Lung microvascular endothelial cell (primary cell): ENCODE results near the gene ATF2. TPM values are rescaled to one million over a fixed set of nuclear protein-coding genes. Genes with fewer than 3 reads are reported as not detected.

Experiments
- DNase-seq, 2 donors: peaks; one replicate each; pipeline versions ENCODE4 v3.0.0 to v3.0.0-alpha.2; 2010; ENCODE audit warnings: low read depth in 2 of 2
- total RNA-seq: library from RNA; depleted of rRNA; stranded (reverse); fragments of >200 nt; gene quantifications from 2 replicates; pipeline ENCODE4 v1.2.1, GENCODE V29; 2014

Gene ATF2, protein sequence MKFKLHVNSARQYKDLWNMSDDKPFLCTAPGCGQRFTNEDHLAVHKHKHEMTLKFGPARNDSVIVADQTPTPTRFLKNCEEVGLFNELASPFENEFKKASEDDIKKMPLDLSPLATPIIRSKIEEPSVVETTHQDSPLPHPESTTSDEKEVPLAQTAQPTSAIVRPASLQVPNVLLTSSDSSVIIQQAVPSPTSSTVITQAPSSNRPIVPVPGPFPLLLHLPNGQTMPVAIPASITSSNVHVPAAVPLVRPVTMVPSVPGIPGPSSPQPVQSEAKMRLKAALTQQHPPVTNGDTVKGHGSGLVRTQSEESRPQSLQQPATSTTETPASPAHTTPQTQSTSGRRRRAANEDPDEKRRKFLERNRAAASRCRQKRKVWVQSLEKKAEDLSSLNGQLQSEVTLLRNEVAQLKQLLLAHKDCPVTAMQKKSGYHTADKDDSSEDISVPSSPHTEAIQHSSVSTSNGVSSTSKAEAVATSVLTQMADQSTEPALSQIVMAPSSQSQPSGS
- 26.6 and 44.4 TPM in 2 replicates for total RNA-seq

DNA sequence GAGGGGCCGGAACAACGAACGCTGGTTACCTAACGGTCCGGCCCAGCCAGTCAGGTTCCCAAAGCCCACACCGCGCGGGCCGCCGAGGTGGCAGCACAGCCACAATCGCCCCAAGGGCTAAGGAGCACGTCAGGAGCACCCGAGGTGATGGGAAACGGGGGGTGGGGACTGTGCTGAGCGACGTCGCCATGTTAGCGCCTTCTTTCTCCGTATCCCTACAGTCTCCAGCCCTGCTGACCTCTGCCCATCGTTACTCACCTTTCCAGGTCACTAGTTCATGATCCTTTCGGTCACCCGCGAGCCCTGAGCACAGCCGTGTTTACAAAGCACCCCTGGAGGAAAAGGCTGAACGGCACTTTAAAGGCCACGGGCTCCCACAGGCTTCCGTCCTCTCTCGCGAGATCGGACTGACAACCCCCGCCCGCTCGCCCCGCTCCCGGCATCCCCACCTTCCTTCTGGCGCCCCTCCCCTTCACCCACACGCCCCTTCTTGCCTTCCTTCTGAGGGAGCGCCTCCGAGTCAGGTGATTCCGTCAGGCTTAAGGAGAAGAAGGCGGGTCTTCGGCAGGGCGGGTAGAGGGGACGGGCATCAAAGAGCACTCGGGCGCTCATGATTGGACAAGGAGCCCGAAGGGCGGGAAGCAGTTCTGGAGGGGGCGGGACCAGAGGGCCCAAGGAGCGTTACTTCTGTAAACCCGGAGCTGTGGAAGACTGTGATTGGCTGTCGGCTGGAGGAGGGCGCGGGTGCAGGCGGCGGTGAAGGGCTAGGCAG, at the start of gene ATF2:
Gene ATF2 (minus strand): TSS at position 412 of the 772 bp plus-strand sequence. CDS start 31,760 bp downstream, outside the sequence.
- DNase-seq = peak; percentile 91 to 100

DNA sequence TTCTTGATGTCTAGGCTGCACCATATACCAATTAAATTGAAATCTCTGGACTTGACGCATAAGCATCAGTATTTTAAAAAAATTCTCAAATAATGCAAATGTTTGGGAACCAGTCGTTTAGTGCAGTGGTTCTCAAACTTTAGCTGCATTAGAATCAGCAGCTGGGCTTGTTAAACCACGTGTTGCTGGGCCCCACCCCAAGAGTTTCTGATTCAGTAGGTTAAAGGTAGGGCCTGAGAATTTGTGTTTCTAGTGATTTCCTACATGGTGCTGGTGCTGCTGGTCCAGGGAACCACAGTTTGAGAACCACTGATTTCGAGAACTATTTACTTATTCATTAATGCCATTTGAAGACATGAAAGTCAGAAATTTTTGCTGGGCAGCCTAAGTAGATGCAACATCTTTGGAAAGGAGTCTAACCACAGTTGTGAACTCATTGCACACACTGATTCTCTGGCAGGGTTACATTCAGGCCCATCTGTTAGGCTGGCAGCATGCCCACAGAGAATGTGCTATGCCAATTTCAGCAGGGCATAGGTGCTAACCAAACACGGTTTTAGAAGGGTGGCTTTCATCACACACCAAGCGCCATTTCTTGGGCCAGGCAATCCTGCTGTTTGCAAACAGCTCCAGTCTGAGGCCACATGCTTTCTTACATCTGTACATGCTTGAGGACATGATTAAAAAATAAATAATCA, 39.9 kb upstream of the ATF2 start:
- DNase-seq = no peak

DNA sequence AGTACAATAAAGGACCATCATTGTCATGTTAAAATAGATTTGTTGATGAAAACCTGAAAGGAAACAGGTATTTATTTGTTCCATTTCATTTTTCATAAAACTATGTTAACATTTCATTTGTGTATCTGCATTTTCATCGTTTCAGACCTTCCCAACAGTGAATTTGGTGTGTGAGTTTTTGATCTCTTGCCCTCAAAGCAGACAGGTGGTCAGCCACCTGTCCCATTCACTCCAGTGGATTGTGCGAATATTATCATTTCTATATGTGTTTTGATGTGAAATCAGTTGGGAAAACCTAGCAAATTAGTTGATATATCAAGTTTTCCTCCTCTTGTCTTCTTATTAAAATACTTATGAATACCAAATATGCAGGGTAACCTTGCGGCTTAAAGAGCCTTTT, 38.9 kb upstream of the ATF2 start:
- DNase-seq = no peak

DNA sequence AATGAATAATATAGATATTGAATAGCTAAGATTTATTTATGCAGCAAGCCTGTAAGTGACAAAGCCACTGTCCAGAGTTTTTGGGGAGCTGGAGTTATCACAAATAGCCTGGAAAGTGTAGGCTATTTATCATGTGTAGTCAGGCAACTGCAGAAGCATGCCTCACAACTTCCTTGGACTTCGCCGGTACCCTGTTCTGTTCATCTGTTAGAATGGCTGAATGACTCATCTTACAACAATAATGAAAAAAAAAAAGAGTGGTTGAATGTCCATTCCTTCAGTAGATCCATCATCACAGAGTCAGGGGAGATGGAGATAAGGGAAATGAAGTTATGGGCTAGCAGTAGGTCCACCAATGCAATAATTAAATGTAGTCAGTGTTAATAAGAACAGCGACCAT, 37.5 kb upstream of the ATF2 start:
- peak in 1 of 2 donors; percentile 53 for DNase-seq

DNA sequence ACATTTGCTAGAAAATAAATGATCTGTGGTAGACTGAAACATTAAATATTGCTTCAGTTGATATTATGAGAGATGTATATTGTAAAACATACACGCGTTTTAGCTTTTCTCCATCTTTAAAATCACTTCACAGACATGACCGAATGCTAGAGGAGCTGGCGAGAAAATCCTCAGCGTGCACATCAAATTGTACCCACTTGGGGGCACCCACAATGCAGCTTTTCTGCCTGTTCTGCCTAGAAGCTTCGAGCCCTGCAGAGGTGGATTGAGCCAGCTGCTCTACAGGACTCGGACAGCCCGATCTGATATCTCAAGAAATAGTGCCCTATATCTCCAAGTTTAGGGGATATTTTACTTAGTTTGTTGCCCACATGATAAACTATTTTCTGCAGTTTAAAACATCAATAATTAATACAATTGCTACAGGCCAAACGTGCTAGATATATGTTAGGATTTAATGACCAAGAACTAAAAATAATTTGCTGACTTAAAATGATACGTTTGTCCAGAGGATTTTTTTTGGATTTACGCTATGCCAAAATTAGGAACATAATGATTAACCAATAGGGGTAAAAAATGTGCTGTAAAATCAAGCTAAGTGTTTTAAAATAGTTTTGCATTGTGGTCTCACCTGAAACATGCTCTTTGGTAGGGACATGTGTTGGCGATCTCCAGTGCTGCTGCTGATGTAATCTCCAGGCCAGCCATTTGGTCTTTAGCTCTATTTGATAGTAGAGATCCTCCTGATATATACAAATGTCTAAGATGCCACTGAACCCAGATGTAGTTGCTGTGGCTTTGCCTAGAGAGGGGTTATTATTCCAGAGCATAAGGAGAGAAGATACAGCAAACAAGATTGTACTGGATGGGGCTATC, 35.9 kb upstream of the ATF2 start:
- DNase-seq = peak; percentile 52 to 55

DNA sequence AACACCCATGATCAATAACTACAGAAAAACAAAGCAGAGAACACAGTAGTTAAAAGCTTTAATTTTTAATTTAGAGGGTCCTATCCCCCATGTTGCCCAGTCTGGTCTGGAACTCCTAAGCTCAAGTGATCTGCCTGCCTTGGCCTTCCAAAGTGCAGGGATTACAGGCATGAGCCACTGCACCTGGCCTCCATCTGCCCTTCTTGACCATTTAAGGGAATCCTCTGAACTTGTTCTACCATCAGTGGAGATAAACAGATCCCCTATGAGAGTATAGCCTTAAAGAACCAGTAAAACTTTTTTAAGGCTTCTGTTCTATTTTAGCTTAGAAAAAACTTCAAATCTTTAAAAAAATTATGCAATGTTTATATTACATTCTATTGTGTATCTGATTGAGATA, 27.0 kb upstream of the ATF2 start:
- DNase-seq = no peak

DNA sequence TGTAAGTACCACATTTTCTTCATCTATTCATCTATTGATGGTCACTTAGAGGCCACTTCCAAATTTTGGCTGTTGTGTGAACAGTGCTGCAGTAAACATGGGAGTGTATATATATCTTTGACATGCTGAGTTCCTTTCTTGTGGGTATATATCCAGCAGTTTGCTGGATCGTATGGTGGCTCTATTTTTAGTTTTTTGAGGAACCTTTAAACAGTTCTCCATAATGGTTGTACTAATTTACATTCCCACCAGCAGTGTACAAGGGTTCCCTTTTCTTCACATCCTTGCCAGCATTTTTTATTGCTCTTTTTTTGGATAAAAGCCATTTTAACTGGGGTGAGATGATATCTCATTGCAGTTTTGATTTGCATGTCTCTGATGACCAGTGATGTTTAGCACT, 20.8 kb upstream of the ATF2 start:
- DNase-seq = no peak

DNA sequence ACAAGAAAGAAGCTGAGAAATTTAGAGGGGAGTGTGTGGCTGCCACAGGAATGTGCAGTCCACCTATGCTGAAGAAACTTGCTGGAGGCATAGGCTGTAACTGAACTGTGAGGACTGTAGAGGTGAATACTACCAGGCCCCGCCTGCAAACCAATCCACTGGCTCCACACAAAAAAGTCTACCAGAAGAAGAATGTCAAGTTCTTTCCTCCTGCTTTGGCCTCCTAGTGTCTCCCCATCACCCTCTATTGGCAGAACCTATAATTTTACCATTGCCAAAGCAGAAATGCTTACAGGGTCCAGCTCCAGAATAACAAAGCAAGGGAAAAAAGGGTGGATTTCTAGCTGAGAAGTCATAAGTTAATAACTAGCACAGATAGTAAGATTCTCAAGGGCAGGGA, 19.4 kb upstream of the ATF2 start:
- no peak for DNase-seq

DNA sequence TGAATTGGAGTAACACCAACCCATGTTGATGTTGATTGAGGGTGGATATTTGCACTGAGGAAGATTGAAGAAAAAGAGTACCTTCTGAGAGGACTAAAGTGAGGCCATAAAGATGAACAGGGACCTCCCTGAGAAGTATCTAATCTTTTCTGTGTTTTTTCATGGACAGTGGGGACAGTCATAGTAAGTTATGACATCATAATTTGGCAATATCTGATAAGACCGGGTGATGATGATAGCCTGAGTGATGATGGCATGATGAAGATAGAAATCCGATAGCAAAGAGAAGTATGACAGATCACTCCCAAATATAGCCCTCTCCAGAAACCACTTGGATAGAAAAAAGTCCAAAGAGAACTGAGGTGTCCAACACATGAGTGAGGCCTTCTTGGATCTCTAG, 15.7 kb upstream of the ATF2 start:
- DNase-seq = no peak

DNA sequence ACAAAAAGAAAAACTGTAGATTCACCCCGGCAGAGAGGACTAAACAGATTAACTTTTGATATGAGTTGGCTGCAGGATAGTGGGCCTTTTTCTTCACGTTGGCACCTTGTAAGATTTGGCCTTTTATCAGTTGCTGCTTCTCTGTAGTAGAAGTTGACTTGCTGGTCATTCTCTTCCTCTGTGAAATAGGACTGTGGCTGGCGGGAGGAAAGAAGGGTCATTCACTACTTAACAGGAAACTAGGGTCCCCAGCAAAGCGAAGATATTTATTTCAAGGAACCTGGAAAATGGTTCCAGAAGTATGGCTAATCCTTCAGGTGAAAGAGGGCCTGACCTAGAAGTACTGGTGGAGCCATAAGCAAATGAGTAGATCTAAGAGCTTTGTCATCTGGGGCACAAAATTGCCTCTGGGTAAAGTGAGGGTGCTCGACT, 13.9 kb upstream of the ATF2 start:
- DNase-seq = no peak

DNA sequence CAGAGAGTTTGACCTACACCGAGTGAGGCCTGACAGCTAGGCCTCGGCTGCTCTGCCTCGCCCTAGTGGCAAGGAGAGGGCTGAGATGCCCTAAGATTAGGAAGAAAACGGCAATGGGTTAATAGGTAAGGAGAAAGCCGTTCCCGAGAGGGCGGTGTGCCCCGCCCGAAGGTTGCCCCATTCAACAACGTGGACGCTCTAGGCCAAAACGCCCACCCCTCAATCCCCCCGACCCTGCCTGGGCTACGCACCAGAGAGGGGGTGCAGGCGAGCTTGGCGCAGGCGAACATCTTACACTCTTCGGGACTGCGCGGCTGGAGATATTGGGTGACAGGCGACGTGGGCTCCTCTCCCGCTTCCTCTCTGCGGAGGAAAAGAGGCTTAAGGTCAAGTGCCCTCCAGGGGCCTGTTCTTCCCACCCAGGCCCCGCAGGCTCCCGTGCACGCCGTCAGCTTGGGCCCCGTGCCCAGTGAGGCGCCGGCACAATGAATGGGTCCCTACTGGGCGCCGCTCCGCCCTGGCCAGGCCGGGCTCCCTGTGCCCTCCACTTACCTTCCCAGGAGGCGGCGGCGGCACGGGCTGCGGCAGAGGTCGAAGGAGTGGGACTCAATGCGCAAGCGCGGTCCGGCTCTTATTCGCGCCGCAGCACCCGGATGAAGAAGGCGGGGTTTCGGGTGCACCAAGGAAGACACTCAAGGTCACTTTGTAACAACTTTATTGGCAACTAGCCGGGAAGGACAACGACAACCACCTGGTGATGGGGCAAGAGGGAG, 13.3 kb upstream of the ATF2 start, which contains the start of gene ATP5MC3:
Gene ATP5MC3 (minus strand): TSS at position 607 of the 773 bp plus-strand sequence. CDS start 317 bp downstream, at position 290.
- peak; percentile 81 to 89 for DNase-seq

DNA sequence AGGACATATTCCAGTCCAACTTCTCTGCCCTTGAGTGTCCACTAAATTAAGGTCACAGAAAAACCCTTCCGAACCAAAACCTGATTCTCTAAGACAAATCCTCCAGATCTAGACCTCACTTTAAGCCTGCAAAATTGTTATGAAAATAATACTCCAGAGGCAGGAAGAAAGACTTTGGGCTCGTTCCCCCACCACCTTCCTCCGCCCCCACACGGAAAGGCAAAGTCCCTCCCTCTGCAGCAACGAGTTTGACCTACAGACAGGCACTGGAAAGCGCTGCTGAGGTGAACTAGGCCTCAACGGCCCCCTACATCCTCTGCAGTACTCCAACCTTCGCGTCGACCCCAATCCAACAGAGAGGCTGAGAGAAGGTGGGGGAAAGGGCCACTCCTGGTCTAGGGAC, 12.7 kb upstream of the ATF2 start:
- DNase-seq = peak; percentile 49 to 50

DNA sequence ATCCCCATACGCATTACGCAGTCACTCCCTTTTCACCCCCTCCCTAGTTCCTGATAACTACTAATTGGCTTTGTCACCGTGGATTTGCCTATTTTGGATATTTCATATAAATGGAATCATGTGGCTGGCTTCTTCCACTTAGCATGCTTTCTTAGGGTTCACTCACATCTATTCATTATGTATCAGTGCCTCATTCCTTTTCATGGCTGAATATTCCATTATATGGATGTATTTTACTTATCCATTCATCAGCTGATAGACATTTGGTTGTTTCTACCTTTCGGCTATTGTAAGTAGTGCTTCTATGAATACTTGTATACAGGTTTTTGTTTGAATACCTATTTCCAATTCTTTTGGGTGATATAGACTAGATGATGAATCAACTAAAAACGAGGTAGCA, 8.6 kb upstream of the ATF2 start:
- DNase-seq = no peak

DNA sequence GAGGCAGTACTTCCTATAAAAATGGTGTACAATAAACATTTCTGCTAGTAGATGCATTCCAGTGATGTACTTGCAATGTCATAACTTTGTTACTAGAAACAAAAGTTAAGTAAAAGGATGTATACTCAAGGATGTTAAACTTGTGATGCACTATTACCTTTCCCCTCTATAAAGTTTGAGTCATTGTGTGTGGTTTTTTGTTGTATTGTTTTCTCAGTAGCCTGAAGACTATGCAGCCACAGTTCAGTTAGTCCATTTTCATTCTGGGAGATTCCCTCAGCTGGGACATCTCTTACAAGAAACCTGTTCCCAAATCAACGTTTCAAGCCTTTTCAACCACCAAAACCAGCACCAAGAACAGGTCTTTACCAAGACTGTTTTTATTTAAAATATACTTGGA, 7.9 kb upstream of the ATF2 start:
- DNase-seq = no peak

DNA sequence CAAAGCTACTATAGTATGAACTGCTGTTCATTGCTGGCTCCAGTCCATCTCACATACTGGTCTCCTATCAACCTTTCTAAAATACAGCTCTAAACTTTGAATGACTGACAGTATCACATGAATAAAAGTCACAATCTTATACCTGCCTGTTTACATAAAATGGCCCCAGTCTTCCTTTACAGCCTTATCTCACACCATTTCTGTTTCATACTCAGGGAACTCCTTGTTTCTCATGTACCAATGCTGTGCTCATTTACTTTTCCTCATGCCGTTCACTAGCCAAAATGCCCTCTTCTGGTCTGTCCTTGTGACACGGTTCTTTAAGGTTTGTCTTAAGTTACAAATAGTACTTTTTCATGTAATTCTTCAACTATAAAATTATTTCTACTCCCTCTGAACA, 7.3 kb upstream of the ATF2 start:
- no peak for DNase-seq

DNA sequence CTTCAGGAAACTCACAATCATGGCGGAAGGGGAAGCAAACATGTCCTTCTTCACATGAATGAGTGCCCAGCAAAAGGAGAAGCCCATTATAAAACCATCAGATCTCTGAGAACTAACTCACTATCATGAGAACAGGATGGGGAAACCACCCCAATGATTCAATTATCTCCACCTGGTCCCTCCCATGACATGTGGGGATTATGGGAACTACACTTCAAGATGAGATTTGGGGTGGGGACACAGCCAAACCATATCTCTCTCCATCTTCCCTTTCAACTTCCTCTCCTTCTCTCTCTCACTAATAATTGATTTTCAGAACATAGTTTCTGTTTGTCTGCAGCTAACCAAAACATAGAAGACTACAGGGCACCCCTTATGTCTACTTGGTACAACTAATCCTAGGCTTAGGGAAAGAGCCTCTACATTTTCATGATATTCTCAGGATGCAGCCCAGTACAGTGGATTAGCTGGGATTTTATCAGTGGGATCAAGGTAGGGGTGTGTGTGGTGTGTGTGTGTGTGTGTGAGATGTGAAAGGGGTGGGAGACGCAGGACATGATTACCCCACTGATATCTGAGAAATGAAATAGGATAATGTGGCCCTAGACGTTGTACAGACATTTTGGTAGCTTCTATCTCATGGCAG, 2.8 kb upstream of the ATF2 start:
- DNase-seq = no peak

DNA sequence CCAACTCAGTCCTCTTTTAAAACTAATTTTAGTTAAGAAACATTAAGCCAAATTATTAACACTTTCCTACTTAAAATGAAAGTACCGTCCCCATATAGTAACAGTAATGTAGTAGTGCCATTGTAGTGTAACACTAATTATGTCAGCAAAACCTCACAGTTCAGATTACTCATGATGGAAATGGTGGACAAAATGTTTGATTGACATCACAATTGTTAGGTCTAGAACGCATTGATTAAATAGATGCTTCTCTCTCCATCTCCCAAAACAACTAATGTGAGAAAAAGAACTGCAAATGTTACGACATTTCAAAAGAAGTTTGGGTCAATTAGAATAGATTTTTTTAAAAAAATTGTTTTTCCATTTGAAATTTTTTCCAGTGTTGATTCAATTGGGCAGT, 1.2 kb upstream of the ATF2 start:
- peak in 1 of 2 donors; percentile 18 for DNase-seq

DNA sequence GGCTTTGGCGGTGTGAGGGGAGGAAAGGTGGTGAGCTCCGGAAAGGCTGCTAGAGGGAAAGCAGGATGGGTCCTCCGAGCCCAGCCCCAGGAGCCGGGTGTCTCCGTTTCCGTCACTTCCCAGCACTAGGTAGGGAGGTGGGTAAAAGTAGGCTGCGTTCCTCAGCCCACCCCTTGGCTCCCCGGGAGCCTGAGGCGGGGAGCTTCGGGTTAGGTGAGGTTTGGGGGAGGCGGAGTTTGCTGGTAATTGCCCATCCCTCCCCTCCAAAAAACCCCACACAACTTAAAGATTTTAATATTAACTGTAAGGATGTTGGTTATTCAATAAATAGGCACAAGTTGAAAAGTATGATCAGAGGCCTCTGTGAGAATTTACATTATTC, 552 bp upstream of the ATF2 start:
- DNase-seq = no peak

DNA sequence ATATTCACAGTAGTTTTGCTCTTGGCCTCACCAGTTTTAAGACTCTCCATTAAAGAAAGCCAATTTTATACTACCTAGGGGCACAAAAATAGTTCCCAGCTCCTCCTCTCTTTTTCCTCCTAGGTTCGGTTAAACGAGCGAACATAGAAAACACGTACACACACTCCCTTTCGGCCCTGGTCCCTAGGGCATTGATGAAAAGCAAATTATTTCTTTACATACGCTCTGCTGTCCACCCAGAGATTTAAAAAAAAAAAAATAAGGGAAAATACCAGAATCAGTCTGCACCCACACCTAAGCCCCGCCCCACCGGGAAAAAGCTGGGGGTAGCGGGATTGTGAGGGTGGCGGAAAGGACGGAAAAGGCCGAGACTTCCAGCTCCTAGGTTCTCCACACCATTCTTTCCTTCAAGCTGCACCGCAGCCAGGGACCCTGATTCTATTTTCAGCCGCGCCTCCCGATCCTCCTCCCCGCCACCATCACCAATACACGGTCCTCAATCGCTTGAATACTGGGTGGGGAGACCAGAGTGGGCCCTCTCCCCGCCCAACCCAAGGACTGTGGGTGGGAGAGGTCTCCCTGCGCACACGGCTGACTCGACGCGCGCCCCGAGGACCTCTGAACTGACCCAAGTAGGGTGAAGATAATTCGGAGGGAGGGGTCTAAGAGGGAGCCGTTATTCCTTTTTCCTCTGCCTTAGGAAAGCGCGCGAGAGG, 769 bp downstream of the ATF2 start:
- peak; percentile 53 to 59 for DNase-seq
